IPS-20b (cell line): ENCODE data around the gene YAE1.

ENCODE experiments used
- H3K27ac ChIP-seq: one replicate; pipeline ENCODE4 v1.5.1; 2013; ENCODE audit warnings: low read length
- H3K27me3 ChIP-seq: 2 replicates; pipeline ENCODE4 v1.6.1; 2013; ENCODE audit warnings: mild to moderate bottlenecking, low read length, inconsistent platforms; ENCODE audit not compliant: insufficient read depth
- H3K36me3 ChIP-seq: 2 replicates; pipeline ENCODE4 v1.6.1; 2013; ENCODE audit warnings: low read depth, mild to moderate bottlenecking, inconsistent platforms, low read length, moderate library complexity; ENCODE audit not compliant: insufficient read depth
- H3K4me1 ChIP-seq: 2 replicates; pipeline ENCODE4 v1.6.1; 2013; ENCODE audit warnings: mild to moderate bottlenecking, control low read depth, inconsistent platforms, low read length, moderate library complexity; ENCODE audit not compliant: insufficient read depth
- H3K4me3 ChIP-seq: 2 replicates; pipeline ENCODE4 v1.5.1; 2013; ENCODE audit warnings: mild to moderate bottlenecking, low read length, inconsistent platforms
- H3K9ac ChIP-seq: 2 replicates; pipeline ENCODE4 v1.6.1; 2013; ENCODE audit warnings: low read depth, mild to moderate bottlenecking, inconsistent platforms, low read length, moderate library complexity
- H3K9me3 ChIP-seq: 2 replicates; pipeline ENCODE4 v1.6.1; 2013; ENCODE audit warnings: mild to moderate bottlenecking, low read depth, low read length, inconsistent platforms; ENCODE audit not compliant: insufficient read depth

Gene YAE1

DNA sequence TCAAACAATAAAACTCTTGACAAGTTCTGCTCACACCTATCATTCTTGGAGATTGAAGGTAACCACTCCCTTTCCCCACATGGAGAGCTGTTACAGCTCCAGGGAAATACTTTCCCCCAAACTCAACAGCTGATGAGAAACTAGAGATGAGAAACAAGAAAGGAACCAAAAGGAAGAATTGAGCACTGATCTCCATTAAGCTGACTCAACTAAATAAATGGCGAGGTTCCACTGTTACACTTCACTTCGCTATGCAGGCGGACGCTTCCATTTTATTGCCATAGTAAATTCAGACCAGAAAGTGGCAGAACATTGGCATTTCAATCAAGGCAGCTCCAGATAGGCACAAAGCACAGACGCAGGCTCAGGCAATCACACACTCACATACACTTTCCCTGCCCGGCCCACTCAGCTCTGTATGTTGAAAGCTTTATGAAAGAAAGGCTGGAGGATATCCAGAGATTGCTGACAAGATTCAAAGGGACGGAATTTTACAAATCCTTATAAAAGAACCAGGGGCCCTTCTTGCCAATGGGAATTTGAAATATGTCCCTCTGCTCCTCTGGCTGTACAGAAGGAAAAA is 11.5 kb upstream of the YAE1 start:
- Histone ChIP-seq H3K9ac (no peak overlapping the region), H3K4me1 (no peaks in the 10 kb centered on the region), H3K4me3 (no peak overlapping the region), H3K9me3 (no peaks in the 10 kb centered on the region), H3K27ac (no peak overlapping the region), H3K27me3 (no peaks in the 10 kb centered on the region), H3K36me3 (no peaks in the 10 kb centered on the region)

DNA sequence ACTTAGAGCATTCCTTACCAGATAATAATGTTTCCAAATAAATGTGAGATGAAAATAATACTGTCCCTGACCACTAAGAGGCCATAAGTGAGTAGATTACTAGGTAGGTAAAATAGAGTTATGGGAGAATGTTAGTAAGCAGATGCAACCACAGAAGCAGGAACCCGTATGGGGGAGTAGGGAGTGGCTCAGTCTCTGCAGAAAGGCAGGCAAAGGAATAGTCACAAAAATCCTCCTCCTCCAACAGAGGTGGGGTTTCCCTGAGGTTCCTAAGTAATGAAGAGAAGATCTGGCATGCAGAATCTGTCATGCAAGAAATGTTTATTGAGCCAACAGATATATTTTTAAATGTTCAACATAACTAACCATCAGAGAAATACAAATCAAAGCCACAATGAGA is 9.0 kb upstream of the YAE1 start:
- no peaks in the 10 kb centered on the region for H3K9me3 ChIP-seq
- H3K4me1 ChIP-seq = 0 out of 2 replicates have a peak, but pooled peaks cover 4% of the 10 kb centered on the region
- H3K27me3 ChIP-seq = no peaks in the 10 kb centered on the region
- no peak overlapping the region for H3K27ac ChIP-seq
- H3K4me3 ChIP-seq = no peak overlapping the region
- H3K36me3 ChIP-seq = no peaks in the 10 kb centered on the region
- H3K9ac ChIP-seq = no peak overlapping the region

- 0 out of 2 replicates have a peak, but pooled peaks cover 4% of the 10 kb centered on the region for H3K4me1 ChIP-seq
- H3K9ac ChIP-seq = no peak overlapping the region
- no peak overlapping the region for H3K4me3 ChIP-seq
- no peak overlapping the region for H3K27ac ChIP-seq
- no peaks in the 10 kb centered on the region for H3K36me3 ChIP-seq
- H3K9me3 ChIP-seq = no peaks in the 10 kb centered on the region
- no peaks in the 10 kb centered on the region for H3K27me3 ChIP-seq
These were observed 8.3 kb upstream of the YAE1 start for GRCh38 chr7:39557911-39558310.

GRCh38 chr7:39560408-39560807 is 5.8 kb upstream of the YAE1 start:
- Histone ChIP-seq H3K36me3 (no peaks in the 10 kb centered on the region), H3K4me1 (peaks cover 5% of the 10 kb centered on the region; the same call in 1 of the 2 replicates), H3K9me3 (no peaks in the 10 kb centered on the region), H3K27ac (no peak overlapping the region), H3K9ac (no peak overlapping the region), H3K27me3 (no peaks in the 10 kb centered on the region), H3K4me3 (no peak overlapping the region)

- no peaks in the 10 kb centered on the region for H3K9me3 ChIP-seq
- H3K27me3 ChIP-seq = no peaks in the 10 kb centered on the region
- H3K9ac ChIP-seq = no peak overlapping the region
- no peaks in the 10 kb centered on the region for H3K36me3 ChIP-seq
- no peak overlapping the region for H3K27ac ChIP-seq
- H3K4me1 ChIP-seq = peaks cover 7% of the 10 kb centered on the region; the same call in 1 of the 2 replicates
- H3K4me3 ChIP-seq = no peak overlapping the region
These were observed 5.2 kb upstream of the YAE1 start for GRCh38 chr7:39560997-39561396.

- Histone ChIP-seq H3K27ac (peak overlapping the region; percentile 94), H3K9me3 (no peaks in the 10 kb centered on the region), H3K36me3 (peaks cover 12% of the 10 kb centered on the region), H3K4me1 (peaks cover 11% of the 10 kb centered on the region; the same call in 1 of the 2 replicates), H3K27me3 (no peaks in the 10 kb centered on the region), H3K9ac (peak overlapping the region; percentile 98), H3K4me3 (peak overlapping the region; percentile 92)
These were observed 666 bp upstream of the YAE1 start for GRCh38 chr7:39565538-39565937.

DNA sequence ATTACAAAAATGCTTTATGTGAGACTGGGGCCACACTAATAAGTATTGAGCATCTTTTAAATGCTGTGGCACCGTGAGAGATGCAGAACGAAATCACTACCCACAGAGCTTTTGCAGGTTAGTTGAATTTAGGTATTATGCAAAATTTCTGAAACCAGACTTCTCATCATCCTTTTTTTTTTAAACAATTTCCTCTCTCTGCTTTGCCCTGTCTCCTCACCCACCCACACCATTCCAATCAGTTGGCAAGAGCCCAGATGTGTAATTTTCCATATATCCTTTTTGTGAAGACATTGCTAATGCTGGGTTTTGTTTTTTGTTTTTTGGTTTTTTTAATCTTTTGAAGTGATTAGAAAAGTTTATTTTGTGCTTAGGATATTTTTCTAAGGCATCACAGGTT is 1.1 kb downstream of the YAE1 start:
- peak overlapping the region; percentile 98; the same call in 1 of the 2 replicates for H3K9ac ChIP-seq
- no peaks in the 10 kb centered on the region for H3K27me3 ChIP-seq
- H3K4me3 ChIP-seq = peak overlapping the region; percentile 92
- H3K4me1 ChIP-seq = peaks cover 7% of the 10 kb centered on the region; the same call in 1 of the 2 replicates
- no peaks in the 10 kb centered on the region for H3K9me3 ChIP-seq
- H3K36me3 ChIP-seq = peaks cover 29% of the 10 kb centered on the region
- H3K27ac ChIP-seq = no peak overlapping the region

DNA sequence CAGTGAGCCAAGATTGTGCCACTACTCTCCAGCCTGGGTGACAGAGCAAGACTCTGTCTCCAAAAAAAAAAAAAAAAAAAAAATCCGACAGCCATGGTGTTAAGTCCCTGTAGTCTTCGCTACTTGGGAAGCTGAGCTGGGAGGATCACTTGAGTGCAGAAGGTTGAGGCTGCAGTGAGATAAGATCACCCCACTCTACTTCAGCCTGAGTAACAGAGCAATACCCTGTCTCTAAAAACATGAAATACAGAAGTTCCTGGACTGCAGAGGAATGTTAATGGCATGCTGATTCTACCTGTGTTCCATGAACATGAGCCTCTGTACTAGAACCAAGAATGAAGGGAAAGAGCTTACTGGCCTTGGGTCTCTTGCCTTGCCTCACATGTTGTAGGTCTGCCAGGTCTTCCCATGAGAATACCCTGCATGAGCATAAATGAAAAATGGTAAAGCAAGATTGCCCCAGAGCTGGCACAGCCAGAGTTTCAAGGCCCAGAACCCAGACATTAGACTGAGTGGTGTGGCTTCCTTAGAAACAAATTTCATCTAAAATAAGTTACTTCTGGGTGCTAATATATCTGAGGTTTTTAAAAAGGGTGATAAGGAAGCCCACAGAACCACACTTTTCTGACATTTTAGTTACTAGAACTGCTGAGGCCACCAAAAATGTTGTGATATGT is 8.6 kb downstream of the YAE1 start:
- H3K4me3 ChIP-seq = no peak overlapping the region
- no peak overlapping the region for H3K27ac ChIP-seq
- H3K36me3 ChIP-seq = peaks cover 44% of the 10 kb centered on the region
- H3K27me3 ChIP-seq = no peaks in the 10 kb centered on the region
- H3K9me3 ChIP-seq = no peaks in the 10 kb centered on the region; the same call in 1 of the 2 replicates
- H3K9ac ChIP-seq = no peak overlapping the region
- H3K4me1 ChIP-seq = no peaks in the 10 kb centered on the region

DNA sequence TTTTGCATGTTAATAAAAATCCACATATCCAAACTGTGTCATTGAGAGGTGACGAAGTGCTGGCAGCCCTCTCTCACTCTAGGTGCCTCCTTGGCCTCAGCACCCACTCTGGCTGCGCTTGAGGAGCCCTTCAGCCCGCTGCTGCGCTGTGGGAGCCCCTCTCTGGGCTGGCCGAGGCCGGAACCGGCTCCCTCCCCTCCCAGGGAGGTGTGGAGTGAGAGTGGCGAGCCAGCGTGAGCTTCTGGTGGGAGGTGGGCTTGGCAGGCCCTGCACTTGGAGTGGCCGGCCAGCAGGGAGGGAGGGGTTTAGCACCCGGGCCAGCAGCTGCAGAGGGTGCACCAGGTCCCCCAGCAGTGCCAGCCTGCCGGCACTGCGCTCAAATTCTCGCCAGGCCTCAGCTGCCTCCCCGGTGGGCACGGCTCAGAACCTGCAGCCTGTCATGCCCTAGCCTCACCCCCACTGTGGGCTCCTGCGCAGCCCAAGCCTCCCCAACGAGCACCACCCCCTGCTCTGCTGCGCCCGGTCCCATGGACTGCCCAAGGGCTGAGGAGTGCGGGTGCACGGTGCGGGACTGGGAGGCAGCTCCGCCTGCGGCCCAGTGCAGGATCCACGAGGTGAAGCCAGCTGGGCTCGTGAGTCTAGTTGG is 11.1 kb downstream of the YAE1 start:
- Histone ChIP-seq H3K4me3 (no peak overlapping the region), H3K27ac (no peak overlapping the region), H3K36me3 (peaks cover 19% of the 10 kb centered on the region), H3K9ac (no peak overlapping the region), H3K9me3 (no peaks in the 10 kb centered on the region; the same call in 1 of the 2 replicates), H3K27me3 (no peaks in the 10 kb centered on the region), H3K4me1 (0 out of 2 replicates have a peak, but pooled peaks cover 2% of the 10 kb centered on the region)

DNA sequence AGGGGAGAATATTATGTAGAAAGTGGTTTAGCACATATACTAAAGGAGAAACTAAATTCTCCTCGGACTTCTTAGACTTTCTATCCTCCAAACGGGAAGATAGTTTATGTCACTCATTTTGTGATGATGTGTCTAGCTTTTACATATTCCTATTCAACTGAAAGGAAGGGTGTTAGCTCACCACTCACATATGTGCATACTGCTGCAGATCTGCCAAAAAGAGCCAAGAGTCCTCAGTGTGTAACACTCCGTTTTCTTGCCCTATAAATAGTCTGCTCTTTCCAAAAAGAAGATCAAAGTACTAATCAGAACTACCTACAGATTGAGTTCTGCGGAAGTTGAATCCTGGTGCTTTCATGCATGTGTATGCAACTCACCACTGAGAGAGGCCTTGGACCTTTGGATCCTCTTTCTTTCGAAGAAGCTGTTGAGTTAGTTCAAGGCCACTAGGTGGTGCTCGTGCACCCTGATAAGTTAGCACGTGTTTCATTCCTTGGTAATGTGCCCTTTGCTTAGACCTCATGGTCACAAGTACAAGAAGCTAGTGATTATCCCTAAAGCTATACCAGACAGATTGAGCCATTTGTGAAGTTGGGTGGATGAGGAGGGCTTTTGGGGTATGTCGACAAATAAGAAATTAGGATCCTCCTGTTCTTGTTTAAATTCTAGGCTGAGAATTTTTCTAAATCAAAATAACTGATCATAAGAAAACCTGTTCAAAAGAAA is 14.1 kb downstream of the YAE1 start:
- H3K4me1 ChIP-seq = peaks cover 6% of the 10 kb centered on the region; the same call in 1 of the 2 replicates
- no peaks in the 10 kb centered on the region; the same call in 1 of the 2 replicates for H3K9me3 ChIP-seq
- H3K27ac ChIP-seq = no peak overlapping the region
- no peak overlapping the region for H3K4me3 ChIP-seq
- no peak overlapping the region for H3K9ac ChIP-seq
- no peaks in the 10 kb centered on the region for H3K36me3 ChIP-seq
- no peaks in the 10 kb centered on the region for H3K27me3 ChIP-seq

GRCh38 chr7:39582536-39582935 is 16.3 kb downstream of the YAE1 start:
- Histone ChIP-seq H3K4me1 (peaks cover 6% of the 10 kb centered on the region; the same call in 1 of the 2 replicates), H3K36me3 (no peaks in the 10 kb centered on the region), H3K9ac (no peak overlapping the region), H3K4me3 (no peak overlapping the region), H3K27ac (no peak overlapping the region), H3K27me3 (no peaks in the 10 kb centered on the region), H3K9me3 (no peaks in the 10 kb centered on the region)
